Tibial nerve (tissue), 4 donors: Measurements from ENCODE around the gene JPH2. TPM values are rescaled to one million over a fixed set of nuclear protein-coding genes. Genes with fewer than 3 reads are reported as not detected.
A peak's percentile ranks its signal among the peaks of the same experiment; 100 is the strongest.

ENCODE experiments used
- DNase-seq, 2 donors: peaks; one replicate each; pipeline ENCODE4 v3.0.0-alpha.2; 2019; ENCODE audit warnings: low spot score in 2 of 2
- H3K27ac ChIP-seq, 4 donors: fragments of 200-600 bp; sonication (generic) in 3 of 4; one replicate each; pipeline ENCODE4 v1.5.1; 2017 to 2019; ENCODE audit warnings: mild to moderate bottlenecking in 1 of 4
- H3K27me3 ChIP-seq, 2 donors: fragments of 200-600 bp; sonication (generic) in 1 of 2; one replicate each; pipeline versions ENCODE4 v1.5.1 to v1.6.0; 2017 to 2019
- H3K36me3 ChIP-seq, 3 donors: fragments of 200-600 bp; sonication (generic); one replicate each; pipeline ENCODE4 v1.5.1; 2018 to 2019
- H3K4me1 ChIP-seq, 4 donors: fragments of 200-600 bp; sonication (generic) in 3 of 4; one replicate each; pipeline ENCODE4 v1.5.1; 2017 to 2019
- H3K4me3 ChIP-seq, 4 donors: fragments of 200-600 bp; sonication (generic) in 3 of 4; one replicate each; pipeline ENCODE4 v1.5.1; 2017 to 2019; ENCODE audit warnings: mild to moderate bottlenecking in 1 of 4, moderate library complexity in 1 of 4
- H3K9me3 ChIP-seq, 4 donors: fragments of 200-600 bp; sonication (generic) in 3 of 4; one replicate each; pipeline ENCODE4 v1.5.1; 2017 to 2019
- EP300 ChIP-seq, 2 donors: sonication (generic); formaldehyde crosslinking; IDR thresholded peaks; one replicate each; pipeline ENCODE4 v1.6.1; 2017; ENCODE audit warnings: antibody characterized with exemption in 2 of 2, mild to moderate bottlenecking in 1 of 2
- POLR2A ChIP-seq, 2 donors: fragments of 450-650 bp; IDR thresholded peaks; one replicate each; pipeline ENCODE4 v1.6.1; 2017; ENCODE audit warnings: antibody characterized with exemption in 2 of 2, mild to moderate bottlenecking in 2 of 2, moderate library complexity in 2 of 2
- WGBS, 2 donors: methylation state at CpG; one replicate each; pipeline ENCODE4 v1.1.5; 2018; 5-methylcytosine and 5-hydroxymethylcytosine counted together
- total RNA-seq, 4 donors: library from RNA; depleted of rRNA; stranded (reverse); fragments of >200 nt; gene quantifications; one replicate each; pipeline ENCODE4 v1.1.0, GENCODE V29; 2016
- TF ChIP-seq, protein P1 (sequence below), 5 experiments: fragments of 200-600 bp in 3 of 5; fragments of 450-650 bp in 2 of 5; sonication (generic) in 3 of 5; IDR thresholded peaks; one replicate each; pipeline ENCODE4 v1.5.1; 2016 to 2019; ENCODE audit warnings: antibody characterized with exemption in 5 of 5, mild to moderate bottlenecking in 3 of 5, moderate library complexity in 2 of 5

The JPH2 gene
- total RNA-seq, 4 donors from 2014 or later = 3.1 to 6.3 (median 5.3) TPM

GRCh38 chr20:44141873-44142272 is 45.1 kb downstream of the JPH2 start:
- Histone ChIP-seq H3K36me3 (no peaks in the 10 kb centered on the region), H3K4me3 (no peak overlapping the region), H3K4me1 (peaks cover 0 to 7% (median 0%) of the 10 kb centered on the region in 4 donors), H3K27me3 (no peaks in the 10 kb centered on the region), H3K27ac (no peak overlapping the region), H3K9me3 (no peaks in the 10 kb centered on the region)
- DNase-seq = no peak
- TF ChIP-seq POLR2A (IDR thresholded peaks at IDR 0.05) (no peak), EP300 (IDR thresholded peaks at IDR 0.05) (no peak)
- TF ChIP-seq, protein P1, sequence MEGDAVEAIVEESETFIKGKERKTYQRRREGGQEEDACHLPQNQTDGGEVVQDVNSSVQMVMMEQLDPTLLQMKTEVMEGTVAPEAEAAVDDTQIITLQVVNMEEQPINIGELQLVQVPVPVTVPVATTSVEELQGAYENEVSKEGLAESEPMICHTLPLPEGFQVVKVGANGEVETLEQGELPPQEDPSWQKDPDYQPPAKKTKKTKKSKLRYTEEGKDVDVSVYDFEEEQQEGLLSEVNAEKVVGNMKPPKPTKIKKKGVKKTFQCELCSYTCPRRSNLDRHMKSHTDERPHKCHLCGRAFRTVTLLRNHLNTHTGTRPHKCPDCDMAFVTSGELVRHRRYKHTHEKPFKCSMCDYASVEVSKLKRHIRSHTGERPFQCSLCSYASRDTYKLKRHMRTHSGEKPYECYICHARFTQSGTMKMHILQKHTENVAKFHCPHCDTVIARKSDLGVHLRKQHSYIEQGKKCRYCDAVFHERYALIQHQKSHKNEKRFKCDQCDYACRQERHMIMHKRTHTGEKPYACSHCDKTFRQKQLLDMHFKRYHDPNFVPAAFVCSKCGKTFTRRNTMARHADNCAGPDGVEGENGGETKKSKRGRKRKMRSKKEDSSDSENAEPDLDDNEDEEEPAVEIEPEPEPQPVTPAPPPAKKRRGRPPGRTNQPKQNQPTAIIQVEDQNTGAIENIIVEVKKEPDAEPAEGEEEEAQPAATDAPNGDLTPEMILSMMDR (IDR thresholded peaks at IDR 0.05) = no peak
- 73 to 78% methylated on average over 6 of the region's 6 CpGs for WGBS, 2 donors

DNA sequence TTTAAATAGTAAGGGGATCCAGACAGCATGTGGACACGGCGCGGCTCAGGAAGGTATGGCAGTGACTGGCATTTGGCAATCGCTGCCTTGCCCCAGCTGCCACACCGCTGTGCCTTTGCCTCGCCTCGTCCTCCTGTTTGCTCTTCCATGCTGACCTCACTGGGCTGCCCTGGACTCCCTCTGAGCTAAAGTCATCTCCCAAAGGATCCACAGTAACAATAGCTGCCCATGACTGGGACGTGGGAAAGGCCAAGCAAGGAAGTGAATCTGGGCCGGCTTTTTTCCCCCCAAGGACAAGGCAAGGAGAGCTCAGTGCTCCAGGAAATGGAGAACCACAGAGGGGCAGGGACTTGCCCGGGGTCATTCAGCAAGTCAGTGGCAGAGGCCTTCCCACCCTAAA is 48.1 kb downstream of the JPH2 start:
- no peaks in the 10 kb centered on the region for H3K27me3 ChIP-seq
- no peaks in the 10 kb centered on the region for H3K9me3 ChIP-seq
- no peak overlapping the region for H3K27ac ChIP-seq
- TF ChIP-seq POLR2A (IDR thresholded peaks at IDR 0.05) = no peak
- TF ChIP-seq, protein P1 (IDR thresholded peaks at IDR 0.05) = no peak
- no peak for TF ChIP-seq EP300 (IDR thresholded peaks at IDR 0.05)
- DNase-seq = no peak
- no peak overlapping the region for H3K4me3 ChIP-seq
- WGBS, 2 donors = 55 to 57% methylated on average over 10 of the region's 10 CpGs
- H3K4me1 ChIP-seq = peaks cover 0 to 7% (median 0%) of the 10 kb centered on the region in 4 donors
- H3K36me3 ChIP-seq = no peaks in the 10 kb centered on the region

DNA sequence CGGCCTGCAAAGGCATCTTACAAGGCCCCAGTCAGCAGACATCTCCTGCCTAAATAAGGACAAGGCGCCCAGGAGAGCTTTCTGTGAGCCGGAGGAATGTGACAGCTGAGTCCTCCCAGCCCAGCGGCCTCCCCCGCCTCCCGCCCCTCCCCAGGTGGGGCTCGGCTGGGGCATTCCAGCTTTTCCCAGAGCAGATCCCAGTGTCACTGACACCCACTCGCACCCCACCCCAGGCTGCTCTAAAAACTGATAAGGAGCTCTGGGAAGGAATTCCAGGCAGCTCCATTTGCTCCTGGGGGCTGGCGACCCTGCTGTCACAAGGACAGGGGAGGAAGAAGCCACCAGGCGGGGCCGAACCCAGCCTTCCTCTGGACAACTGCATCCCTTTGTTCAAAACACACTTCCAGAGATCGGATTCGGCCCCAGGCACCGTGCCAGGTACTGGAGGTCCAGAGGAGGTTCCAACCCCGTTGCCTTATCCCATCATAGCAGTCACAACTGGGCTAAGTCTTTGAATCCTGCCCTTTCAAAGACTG is 49.7 kb downstream of the JPH2 start:
- DNase-seq = no peak
- 11 to 13% methylated on average over 5 to 13 of the region's 15 CpGs for WGBS, 2 donors
- no peak overlapping the region for H3K4me3 ChIP-seq

GRCh38 chr20:44136579-44137265 is 50.3 kb downstream of the JPH2 start:
- Histone ChIP-seq H3K36me3 (no peaks in the 10 kb centered on the region), H3K27ac (no peak overlapping the region), H3K27me3 (no peaks in the 10 kb centered on the region), H3K9me3 (no peaks in the 10 kb centered on the region), H3K4me3 (no peak overlapping the region), H3K4me1 (peaks cover 0 to 7% (median 0%) of the 10 kb centered on the region in 4 donors)
- WGBS, 2 donors = 57 to 72% methylated on average over 7 of the region's 7 CpGs
- no peak for DNase-seq
- TF ChIP-seq POLR2A (IDR thresholded peaks at IDR 0.05) (no peak), EP300 (IDR thresholded peaks at IDR 0.05) (no peak)
- TF ChIP-seq, protein P1 (IDR thresholded peaks at IDR 0.05) = no peak

More for the DNA sequence above, 49.7 kb downstream of the JPH2 start:
- H3K4me1 ChIP-seq = peaks cover 0 to 7% (median 0%) of the 10 kb centered on the region in 4 donors
- H3K9me3 ChIP-seq = no peaks in the 10 kb centered on the region
- TF ChIP-seq, protein P1 (IDR thresholded peaks at IDR 0.05) = no peak
- TF ChIP-seq POLR2A (IDR thresholded peaks at IDR 0.05) (no peak), EP300 (IDR thresholded peaks at IDR 0.05) (no peak)
- peak overlapping the region in 2 of 4 donors; percentile 8 to 54 for H3K27ac ChIP-seq
- no peaks in the 10 kb centered on the region for H3K27me3 ChIP-seq
- H3K36me3 ChIP-seq = no peaks in the 10 kb centered on the region

DNA sequence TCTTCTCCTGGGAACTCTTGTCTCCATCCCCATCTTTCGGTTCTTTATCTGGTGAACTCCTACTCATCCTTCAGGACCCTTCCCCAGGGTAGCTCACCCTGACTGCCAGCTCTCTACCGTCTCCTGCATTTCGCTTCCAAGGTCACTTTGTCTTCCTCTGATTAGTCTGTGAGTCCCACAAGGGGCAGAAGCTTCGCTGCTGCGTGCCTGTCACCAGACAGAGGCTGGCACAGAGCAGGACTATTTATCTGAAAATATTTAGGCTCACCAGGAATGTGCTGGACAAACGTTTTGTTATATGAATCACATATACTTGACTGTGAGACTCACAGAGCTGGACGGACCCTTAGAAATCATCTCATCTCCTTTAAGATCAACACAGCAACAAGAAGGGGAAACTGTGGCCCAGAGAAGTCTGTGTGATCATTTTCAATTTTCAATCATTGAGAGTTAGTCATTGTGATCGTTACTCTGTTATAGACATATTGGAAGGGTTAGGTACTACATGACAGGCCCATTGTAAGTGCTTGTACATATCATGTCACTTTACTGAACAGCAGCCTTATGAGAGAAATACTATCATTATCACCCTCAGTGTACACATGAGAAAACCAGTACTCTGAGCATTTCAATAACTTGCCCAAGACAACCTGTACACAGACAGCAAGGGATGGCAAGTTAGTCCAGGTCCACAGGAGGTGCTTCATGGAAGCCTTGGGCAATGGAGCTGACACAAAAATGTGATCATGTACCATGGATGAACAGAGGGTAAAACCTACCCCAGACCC is 51.4 kb downstream of the JPH2 start:
- H3K36me3 ChIP-seq = no peaks in the 10 kb centered on the region
- TF ChIP-seq POLR2A (IDR thresholded peaks at IDR 0.05) (no peak), EP300 (IDR thresholded peaks at IDR 0.05) (no peak)
- TF ChIP-seq, protein P1 (IDR thresholded peaks at IDR 0.05) = no peak
- H3K27ac ChIP-seq = no peak overlapping the region
- H3K4me3 ChIP-seq = no peak overlapping the region
- no peak for DNase-seq
- H3K27me3 ChIP-seq = no peaks in the 10 kb centered on the region
- WGBS, 2 donors = 56 to 68% methylated on average over 8 of the region's 8 CpGs
- H3K9me3 ChIP-seq = no peaks in the 10 kb centered on the region
- peaks cover 0 to 7% (median 0%) of the 10 kb centered on the region in 4 donors for H3K4me1 ChIP-seq
